Activated naive CD8-positive, alpha-beta T cell (primary cell): ENCODE results near the gene RHOH.
"Not testable (repeated sequence)": the region's sequence is repeated elsewhere in the genome, so short reads cannot be mapped to it uniquely, and the experiment has no call there.

Experiments used
- H3K27ac Mint-ChIP-seq: one replicate; pipeline ENCODE4 v1.8.0; 2021; ENCODE audit warnings: mixed read lengths
- H3K27me3 Mint-ChIP-seq: one replicate; pipeline ENCODE4 v1.8.0; 2021; ENCODE audit warnings: mixed read lengths
- H3K36me3 Mint-ChIP-seq: one replicate; pipeline ENCODE4 v1.8.0; 2021; ENCODE audit warnings: mixed read lengths
- H3K4me1 Mint-ChIP-seq: one replicate; pipeline ENCODE4 v1.8.0; 2021; ENCODE audit warnings: low read depth, mixed read lengths
- H3K4me3 Mint-ChIP-seq: one replicate; pipeline ENCODE4 v1.8.0; 2021; ENCODE audit warnings: mild to moderate bottlenecking, mixed read lengths
- H3K9me3 Mint-ChIP-seq: one replicate; pipeline ENCODE4 v1.8.0; 2021; ENCODE audit warnings: low read depth, mixed read lengths

Gene RHOH, protein sequence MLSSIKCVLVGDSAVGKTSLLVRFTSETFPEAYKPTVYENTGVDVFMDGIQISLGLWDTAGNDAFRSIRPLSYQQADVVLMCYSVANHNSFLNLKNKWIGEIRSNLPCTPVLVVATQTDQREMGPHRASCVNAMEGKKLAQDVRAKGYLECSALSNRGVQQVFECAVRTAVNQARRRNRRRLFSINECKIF

DNA sequence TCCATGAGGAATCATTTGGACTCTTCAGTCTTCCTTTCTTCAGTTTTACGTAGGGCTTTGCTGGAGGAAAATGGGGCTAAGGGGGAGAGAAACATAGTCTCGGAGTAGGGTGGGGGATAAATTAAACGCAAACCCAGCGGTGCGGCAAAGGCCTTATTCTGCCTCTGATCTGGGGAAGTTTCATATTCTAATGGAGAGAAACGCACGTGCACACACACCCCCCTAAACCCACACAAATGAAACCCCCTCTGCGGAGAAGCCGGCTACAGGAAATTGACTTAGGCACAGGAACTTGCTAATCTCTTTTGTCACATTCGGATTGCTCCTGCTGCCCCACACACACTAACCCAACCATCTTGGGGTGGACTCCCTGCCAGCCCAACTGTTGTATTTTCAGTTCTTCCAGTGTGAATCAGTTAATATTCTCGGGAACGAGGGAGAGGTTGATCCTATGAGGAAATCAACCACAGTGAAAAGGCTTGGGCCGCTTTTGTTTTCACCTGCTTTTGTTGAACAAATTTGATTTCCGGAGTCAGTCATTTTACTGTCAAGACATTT, at the start of gene RHOH:
TSS of gene RHOH (plus strand) at position 308 of the 558 bp plus-strand sequence. CDS start 46,356 bp downstream, outside the sequence.
- peak within 1 kb of the TSS; percentile 99 for H3K4me3 Mint-ChIP-seq
- no peaks in the 10 kb centered on the region for H3K9me3 Mint-ChIP-seq

DNA sequence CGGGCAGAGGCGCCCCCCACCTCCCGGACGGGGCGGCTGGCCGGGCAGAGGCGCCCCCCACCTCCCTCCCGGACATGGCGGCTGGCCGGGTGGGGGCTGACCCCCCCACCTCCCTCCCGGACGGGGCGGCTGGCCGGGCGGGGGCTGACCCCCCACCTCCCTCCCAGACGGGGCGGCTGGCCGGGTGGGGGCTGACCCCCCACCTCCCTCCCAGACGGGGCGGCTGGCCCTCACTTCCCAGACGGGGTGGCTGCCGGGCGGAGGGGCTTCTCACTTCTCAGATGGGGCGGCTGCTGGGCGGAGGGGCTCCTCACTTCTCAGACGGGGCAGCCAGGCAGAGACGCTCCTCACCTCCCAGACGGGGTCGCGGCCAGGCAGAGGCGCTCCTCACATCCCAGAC, 49.3 kb upstream of the RHOH start:
- Mint-ChIP-seq H3K4me1 (peaks cover 26% of the 10 kb centered on the region), H3K36me3 (peaks cover 10% of the 10 kb centered on the region)
- H3K27me3 Mint-ChIP-seq, H3K27ac Mint-ChIP-seq, H3K4me3 Mint-ChIP-seq, H3K9me3 Mint-ChIP-seq: not testable (repeated sequence)

More for the DNA sequence above, at the start of gene RHOH:
- H3K4me1 Mint-ChIP-seq = peaks cover 44% of the 10 kb centered on the region
- H3K27me3 Mint-ChIP-seq = no peaks in the 10 kb centered on the region
- H3K27ac Mint-ChIP-seq = peak within 1 kb of the TSS; percentile 100
- peaks cover 20% of the 10 kb centered on the region for H3K36me3 Mint-ChIP-seq

DNA sequence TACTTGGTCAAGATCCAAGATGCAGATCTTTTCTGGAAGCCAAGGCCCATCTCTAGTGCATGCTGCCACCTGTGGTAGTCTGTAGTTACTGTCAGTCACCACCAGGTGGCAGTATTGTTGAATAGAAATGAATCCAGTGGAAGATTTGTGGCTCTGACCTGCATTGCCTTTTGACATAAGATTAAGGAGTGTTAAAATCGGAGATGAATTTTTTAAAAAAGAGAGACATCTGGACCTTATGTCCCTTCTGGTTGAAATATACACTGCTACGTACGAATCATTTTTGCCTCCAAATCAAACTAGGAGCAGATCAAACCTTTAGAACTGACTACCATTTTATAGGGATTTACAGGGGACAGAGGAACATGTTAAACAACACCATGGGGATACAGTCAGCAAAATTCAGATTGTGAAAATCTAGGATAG, 46.9 kb upstream of the RHOH start:
- H3K4me3 Mint-ChIP-seq = peak overlapping the region; percentile 57
- peak overlapping the region; percentile 92 for H3K27ac Mint-ChIP-seq
- H3K4me1 Mint-ChIP-seq = peaks cover 46% of the 10 kb centered on the region
- peaks cover 4% of the 10 kb centered on the region for H3K9me3 Mint-ChIP-seq
- peaks cover 8% of the 10 kb centered on the region for H3K36me3 Mint-ChIP-seq
- no peaks in the 10 kb centered on the region for H3K27me3 Mint-ChIP-seq

DNA sequence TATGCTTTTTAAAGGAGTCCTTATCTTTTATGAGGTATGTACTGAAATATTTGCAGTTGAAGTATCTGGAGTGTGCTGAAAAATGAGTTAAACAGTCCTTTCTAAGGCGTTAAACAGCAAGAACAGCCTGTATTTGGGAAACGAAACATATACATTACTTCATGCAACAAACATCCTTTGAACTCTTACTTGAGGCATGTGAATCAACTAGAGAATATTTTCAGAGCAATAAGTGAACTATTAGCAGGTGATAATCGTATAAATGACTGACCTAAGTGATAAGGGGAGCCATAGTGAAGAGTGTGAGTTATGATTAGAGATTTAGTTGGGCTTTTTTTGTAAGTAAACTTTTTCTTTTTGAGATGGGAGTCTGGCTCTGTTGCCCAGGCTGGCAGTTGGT, 45.9 kb upstream of the RHOH start:
- Mint-ChIP-seq H3K27me3 (no peaks in the 10 kb centered on the region), H3K36me3 (peaks cover 8% of the 10 kb centered on the region), H3K27ac (peak overlapping the region; percentile 92), H3K4me1 (peaks cover 46% of the 10 kb centered on the region), H3K9me3 (peaks cover 4% of the 10 kb centered on the region), H3K4me3 (peak overlapping the region; percentile 41)

DNA sequence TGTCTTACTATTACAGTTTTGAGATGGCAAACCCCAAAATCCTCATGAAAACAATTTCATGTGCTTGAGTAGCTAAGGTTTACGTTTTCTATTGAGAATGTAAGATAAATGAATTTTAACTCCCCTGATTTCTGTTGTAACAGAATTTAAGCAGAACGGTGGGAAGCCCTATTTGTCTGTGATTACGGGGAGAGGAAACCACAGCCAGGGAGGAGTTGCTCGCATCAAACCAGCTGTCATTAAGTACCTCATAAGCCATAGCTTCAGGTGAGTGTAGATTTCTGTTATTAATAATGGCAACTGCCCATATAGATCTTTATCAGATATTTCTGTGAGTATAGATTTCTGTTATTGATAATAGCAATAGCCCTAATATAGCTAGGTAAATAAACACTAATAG, 44.2 kb upstream of the RHOH start:
- H3K9me3 Mint-ChIP-seq = peaks cover 4% of the 10 kb centered on the region
- H3K4me1 Mint-ChIP-seq = peaks cover 46% of the 10 kb centered on the region
- H3K27ac Mint-ChIP-seq = peak overlapping the region; percentile 85
- peak overlapping the region; percentile 56 for H3K4me3 Mint-ChIP-seq
- H3K27me3 Mint-ChIP-seq = no peaks in the 10 kb centered on the region
- peaks cover 8% of the 10 kb centered on the region for H3K36me3 Mint-ChIP-seq

DNA sequence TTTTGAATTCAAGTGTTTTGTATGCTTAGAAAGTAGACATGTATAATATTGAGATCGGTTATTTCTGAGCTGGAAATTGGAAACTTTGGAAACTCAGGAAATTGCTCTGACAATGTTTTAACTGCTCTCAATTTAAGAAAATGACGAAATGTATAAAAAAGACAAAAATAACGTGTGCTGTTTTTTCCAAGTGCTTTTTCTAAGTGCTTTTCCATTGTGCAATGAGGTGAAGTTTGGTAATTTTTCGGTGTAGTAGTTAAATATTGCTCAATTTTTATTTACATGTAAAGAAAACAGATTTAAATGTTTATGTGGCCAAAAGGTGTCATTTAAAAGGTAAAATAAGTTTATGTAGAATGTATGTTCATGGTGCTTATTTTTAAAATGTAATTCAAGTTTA, 39.4 kb upstream of the RHOH start:
- peaks cover 25% of the 10 kb centered on the region for H3K4me1 Mint-ChIP-seq
- H3K4me3 Mint-ChIP-seq = no peak overlapping the region
- no peaks in the 10 kb centered on the region for H3K9me3 Mint-ChIP-seq
- no peaks in the 10 kb centered on the region for H3K27me3 Mint-ChIP-seq
- H3K36me3 Mint-ChIP-seq = peaks cover 13% of the 10 kb centered on the region
- no peak overlapping the region for H3K27ac Mint-ChIP-seq

DNA sequence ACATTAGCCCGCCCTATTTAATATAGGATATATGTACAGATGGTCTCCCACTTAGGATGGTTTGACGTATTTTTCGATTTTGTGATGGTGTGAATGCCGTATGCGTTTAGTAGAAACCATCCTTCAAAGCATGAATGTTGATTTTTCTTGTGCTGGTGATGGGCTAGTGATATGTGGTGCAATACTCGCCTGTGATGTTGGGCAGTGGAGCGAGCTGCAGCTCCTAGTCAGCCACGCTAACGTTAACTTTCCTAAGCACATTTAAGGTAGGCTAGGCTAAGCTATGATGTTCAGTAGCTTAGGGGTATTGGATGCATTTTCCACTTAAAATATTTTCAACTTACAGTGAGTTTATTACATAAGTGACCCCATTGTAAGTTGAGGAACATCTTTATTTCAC, 36.6 kb upstream of the RHOH start:
- H3K9me3 Mint-ChIP-seq = no peaks in the 10 kb centered on the region
- no peaks in the 10 kb centered on the region for H3K27me3 Mint-ChIP-seq
- no peak overlapping the region for H3K4me3 Mint-ChIP-seq
- no peak overlapping the region for H3K27ac Mint-ChIP-seq
- peaks cover 21% of the 10 kb centered on the region for H3K36me3 Mint-ChIP-seq
- peaks cover 9% of the 10 kb centered on the region for H3K4me1 Mint-ChIP-seq

DNA sequence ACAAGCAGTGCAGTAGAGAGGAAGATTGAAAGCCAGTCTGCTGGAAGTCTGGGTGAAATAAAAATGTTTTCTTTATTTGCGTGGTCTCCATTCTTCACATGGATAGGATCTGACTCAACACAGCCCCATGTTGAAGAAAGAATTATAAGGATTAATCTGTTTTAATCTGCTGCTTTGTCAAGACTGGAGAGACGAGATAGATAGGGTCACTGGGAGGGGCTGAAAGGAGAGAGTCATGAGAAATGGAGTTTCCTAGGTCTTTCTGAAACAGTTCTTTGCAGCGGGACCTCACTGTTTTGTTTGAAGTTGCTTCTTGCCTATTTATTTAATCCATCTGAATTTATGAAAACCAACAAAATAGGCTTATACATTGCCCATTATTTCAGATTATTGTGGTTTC, 32.4 kb upstream of the RHOH start:
- no peaks in the 10 kb centered on the region for H3K27me3 Mint-ChIP-seq
- peaks cover 15% of the 10 kb centered on the region for H3K4me1 Mint-ChIP-seq
- no peak overlapping the region for H3K27ac Mint-ChIP-seq
- H3K36me3 Mint-ChIP-seq = peaks cover 31% of the 10 kb centered on the region
- no peak overlapping the region for H3K4me3 Mint-ChIP-seq
- H3K9me3 Mint-ChIP-seq = peaks cover 9% of the 10 kb centered on the region

DNA sequence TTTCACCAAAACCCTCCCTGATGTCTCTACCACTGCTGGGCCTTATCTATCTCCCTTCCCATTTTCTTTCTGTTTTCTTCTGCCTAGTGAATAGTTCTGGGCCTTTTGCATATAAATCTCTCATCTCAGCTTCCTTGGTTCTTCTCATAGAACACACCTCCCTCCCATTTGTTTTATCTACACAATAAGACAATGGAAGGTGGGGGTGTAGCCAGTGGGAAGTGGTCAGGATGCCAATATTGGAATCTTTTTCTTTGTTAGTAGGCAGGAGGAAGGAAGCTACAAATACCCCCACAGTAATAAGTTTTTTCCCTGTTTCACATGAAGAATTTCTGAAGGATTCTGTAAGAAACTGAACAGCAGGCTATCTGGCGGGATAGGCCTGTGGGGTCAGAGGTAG, 30.9 kb upstream of the RHOH start:
- H3K4me1 Mint-ChIP-seq = peaks cover 11% of the 10 kb centered on the region
- peaks cover 9% of the 10 kb centered on the region for H3K9me3 Mint-ChIP-seq
- H3K4me3 Mint-ChIP-seq = no peak overlapping the region
- H3K36me3 Mint-ChIP-seq = peaks cover 27% of the 10 kb centered on the region
- no peaks in the 10 kb centered on the region for H3K27me3 Mint-ChIP-seq
- no peak overlapping the region for H3K27ac Mint-ChIP-seq

DNA sequence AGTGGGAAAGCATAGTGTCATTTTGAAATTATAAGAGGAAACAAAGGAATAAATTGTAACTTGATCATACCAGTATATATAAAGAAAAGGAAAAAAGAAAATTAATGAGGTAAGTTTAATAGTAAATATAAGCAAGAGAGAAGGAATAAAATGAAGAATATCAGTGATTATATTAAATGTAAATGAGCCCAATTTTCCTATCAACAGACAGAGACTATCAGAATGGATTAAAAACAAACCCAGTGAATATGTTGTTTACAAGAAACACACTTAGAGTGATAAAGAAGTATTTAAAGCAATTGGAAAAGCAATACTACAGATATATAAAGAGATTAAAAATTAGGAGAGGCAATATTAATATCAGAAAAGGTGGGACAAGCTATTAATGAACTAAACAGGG, 28.8 kb upstream of the RHOH start:
- Mint-ChIP-seq H3K9me3 (peaks cover 9% of the 10 kb centered on the region), H3K27ac (no peak overlapping the region), H3K4me1 (peaks cover 15% of the 10 kb centered on the region), H3K36me3 (peaks cover 20% of the 10 kb centered on the region), H3K27me3 (no peaks in the 10 kb centered on the region), H3K4me3 (no peak overlapping the region)

DNA sequence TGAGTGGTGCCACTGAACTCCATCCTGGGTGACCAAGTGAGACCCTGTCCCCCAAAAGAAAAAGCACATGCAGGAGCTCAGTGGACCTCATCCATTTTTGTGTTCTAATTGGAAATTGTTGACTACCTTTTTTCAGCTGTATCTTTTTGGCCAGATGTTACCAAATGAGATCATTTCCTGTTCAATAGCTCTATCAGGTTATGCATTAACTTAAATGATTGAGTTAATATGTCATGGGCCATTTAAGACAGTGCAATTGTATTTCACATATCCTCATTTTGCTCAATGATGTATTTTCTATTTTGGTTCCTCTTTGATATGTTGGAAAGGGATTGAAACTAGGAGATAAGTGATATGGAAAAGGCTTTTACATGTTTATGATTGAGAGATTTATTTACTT, 26.2 kb upstream of the RHOH start:
- no peak overlapping the region for H3K27ac Mint-ChIP-seq
- H3K27me3 Mint-ChIP-seq = no peaks in the 10 kb centered on the region
- peaks cover 13% of the 10 kb centered on the region for H3K36me3 Mint-ChIP-seq
- H3K4me1 Mint-ChIP-seq = peaks cover 21% of the 10 kb centered on the region
- peaks cover 9% of the 10 kb centered on the region for H3K9me3 Mint-ChIP-seq
- H3K4me3 Mint-ChIP-seq = no peak overlapping the region

DNA sequence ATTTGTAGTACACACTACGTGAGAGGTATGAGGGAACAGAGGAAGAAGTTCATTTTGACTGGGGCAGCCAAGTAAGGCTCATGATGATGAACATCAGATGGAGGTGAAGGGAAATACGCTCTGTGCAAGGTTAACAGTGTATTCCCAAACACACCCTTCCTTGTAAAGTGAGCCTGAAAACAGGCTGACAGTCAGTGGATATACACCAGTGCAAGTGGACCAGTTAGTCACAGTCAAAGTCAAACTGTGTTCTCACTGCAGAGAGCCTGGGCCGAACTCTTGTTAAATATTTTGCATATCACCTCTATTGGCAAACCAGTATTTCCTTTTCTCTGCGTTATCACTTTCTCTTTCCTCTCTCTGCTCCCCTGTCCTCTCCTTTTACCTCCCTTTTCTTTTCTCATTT, 23.4 kb upstream of the RHOH start:
- Mint-ChIP-seq H3K4me1 (peaks cover 18% of the 10 kb centered on the region), H3K4me3 (peak overlapping the region; percentile 59), H3K27me3 (no peaks in the 10 kb centered on the region), H3K27ac (peak overlapping the region; percentile 79), H3K36me3 (no peaks in the 10 kb centered on the region), H3K9me3 (no peaks in the 10 kb centered on the region)

DNA sequence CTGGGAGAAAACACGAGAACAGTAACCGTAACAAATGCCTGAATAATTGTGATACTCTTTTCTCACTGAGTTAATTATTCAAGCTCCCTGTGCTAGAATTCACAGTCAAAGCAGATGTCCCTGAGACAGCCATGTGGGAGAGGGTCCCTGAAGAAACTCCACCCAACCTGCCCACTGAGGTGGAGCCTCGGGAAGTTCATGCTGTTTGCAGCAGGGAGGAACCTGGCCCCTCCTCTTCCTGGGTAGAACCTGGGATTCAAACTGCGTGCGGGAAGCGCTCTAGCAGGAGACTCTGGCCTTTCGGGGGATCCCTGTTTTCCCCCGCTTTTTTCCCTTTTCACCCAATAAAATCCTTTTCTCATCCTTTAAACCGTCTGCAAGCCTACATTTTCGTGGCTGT, 20.2 kb upstream of the RHOH start:
- Mint-ChIP-seq H3K9me3 (no peaks in the 10 kb centered on the region), H3K27ac (no peak overlapping the region), H3K36me3 (peaks cover 2% of the 10 kb centered on the region)

DNA sequence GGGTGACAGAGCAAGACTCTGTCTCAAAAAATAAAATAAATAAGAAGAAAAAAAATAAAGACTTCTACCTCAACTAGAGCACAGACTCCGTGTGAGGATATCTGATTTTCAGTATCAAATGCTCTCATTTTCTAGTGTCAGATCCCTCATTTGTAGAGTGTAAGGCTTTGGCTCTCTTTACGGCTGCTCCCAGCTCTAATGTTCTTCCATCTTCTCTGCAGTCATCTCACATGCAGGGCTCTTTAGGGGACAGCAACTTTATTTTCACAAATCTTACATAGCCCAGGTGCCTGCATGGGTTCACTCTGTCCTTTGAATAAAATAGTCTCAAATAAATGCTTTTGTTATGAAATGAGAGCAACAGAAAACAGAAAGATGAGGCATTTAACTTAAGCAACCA, 19.2 kb upstream of the RHOH start:
- H3K27me3 Mint-ChIP-seq = no peaks in the 10 kb centered on the region
- peak overlapping the region; percentile 14 for H3K27ac Mint-ChIP-seq
- H3K9me3 Mint-ChIP-seq = no peaks in the 10 kb centered on the region
- no peak overlapping the region for H3K4me3 Mint-ChIP-seq
- H3K4me1 Mint-ChIP-seq = peaks cover 37% of the 10 kb centered on the region
- peaks cover 2% of the 10 kb centered on the region for H3K36me3 Mint-ChIP-seq

More for the DNA sequence above, 20.2 kb upstream of the RHOH start:
- H3K27me3 Mint-ChIP-seq = no peaks in the 10 kb centered on the region
- H3K4me1 Mint-ChIP-seq = peaks cover 34% of the 10 kb centered on the region
- no peak overlapping the region for H3K4me3 Mint-ChIP-seq

DNA sequence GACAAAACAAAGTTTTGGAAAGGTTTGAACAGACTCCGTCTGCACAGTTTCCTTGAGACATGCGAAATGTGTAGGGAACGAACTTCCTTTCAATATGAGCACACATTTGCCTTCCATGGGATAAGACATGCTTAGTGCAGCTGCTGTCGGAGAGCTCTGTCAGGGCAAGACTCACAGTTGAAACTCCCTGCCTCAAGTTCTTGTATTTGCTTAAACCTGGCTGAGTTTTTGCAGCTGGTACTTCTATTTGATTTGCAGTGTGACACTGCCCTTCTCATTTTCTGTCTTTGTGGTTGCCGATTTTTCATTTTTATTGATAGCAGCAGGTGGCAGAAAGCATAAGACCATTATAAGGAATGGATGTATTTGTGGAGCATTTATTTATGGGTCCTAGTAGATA, 18.2 kb upstream of the RHOH start:
- Mint-ChIP-seq H3K27me3 (no peaks in the 10 kb centered on the region), H3K27ac (no peak overlapping the region), H3K4me3 (no peak overlapping the region), H3K36me3 (peaks cover 2% of the 10 kb centered on the region), H3K9me3 (no peaks in the 10 kb centered on the region), H3K4me1 (peaks cover 33% of the 10 kb centered on the region)

DNA sequence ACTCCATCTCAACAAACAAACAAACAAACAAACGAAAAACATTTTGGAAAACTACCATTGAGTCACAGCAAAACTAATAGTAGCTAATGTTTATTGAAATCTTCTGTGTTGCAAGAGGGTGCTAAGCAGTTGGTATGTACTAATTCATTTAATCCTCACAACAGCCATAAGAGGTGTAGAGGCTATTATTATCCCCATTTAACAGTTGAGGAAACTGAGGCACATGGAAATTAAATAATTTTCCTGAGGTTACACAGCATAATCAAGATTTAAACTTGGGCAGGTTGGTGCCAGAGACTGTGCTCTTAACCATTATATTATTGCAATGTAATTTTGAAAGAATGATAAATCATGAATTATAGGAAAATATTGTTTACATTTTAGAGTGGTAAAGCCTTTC, 17.5 kb upstream of the RHOH start:
- H3K9me3 Mint-ChIP-seq = no peaks in the 10 kb centered on the region
- H3K36me3 Mint-ChIP-seq = peaks cover 4% of the 10 kb centered on the region
- H3K27me3 Mint-ChIP-seq = no peaks in the 10 kb centered on the region
- H3K27ac Mint-ChIP-seq = no peak overlapping the region
- no peak overlapping the region for H3K4me3 Mint-ChIP-seq
- peaks cover 34% of the 10 kb centered on the region for H3K4me1 Mint-ChIP-seq
